ENCODE data around the gene ARPP19. TPM values are rescaled to one million over a fixed set of nuclear protein-coding genes. Genes with fewer than 3 reads are reported as not detected.

Gene ARPP19
- total RNA-seq, 1 experiment from 2014 or later: 163 TPM

- Histone ChIP-seq H3K27ac (ENCODE audit: low read depth, low read length) (no peak overlapping the region), H3K4me1 (ENCODE audit: control insufficient read depth in 1 of 2, insufficient read depth in 2 of 2, low read length in 2 of 2) (peaks cover 2 to 22% of the 10 kb centered on the region in 2 experiments; a peak in 3 of 4 replicates), H3K9ac (ENCODE audit: low read length) (no peak overlapping the region), H3K79me2 (ENCODE audit: insufficient read depth, low read length) (no peaks in the 10 kb centered on the region), H3K27me3 (ENCODE audit: insufficient read depth, low read length) (no peaks in the 10 kb centered on the region), H3K36me3 (ENCODE audit: control insufficient read depth in 1 of 2, insufficient read depth in 2 of 2, low read length in 2 of 2) (no peaks in the 10 kb centered on the region), H3K9me3 (ENCODE audit: control insufficient read depth in 1 of 2, insufficient read depth in 1 of 2, low read depth in 1 of 2, low read length in 2 of 2) (no peaks in the 10 kb centered on the region), H3K4me3 (replicated peaks in 1 of 2; ENCODE audit: low read depth in 1 of 2, low read length in 2 of 2) (no peak overlapping the region), H3K9me2 (ENCODE audit: insufficient read depth) (no peaks in the 10 kb centered on the region), H4K20me1 (ENCODE audit: insufficient read depth) (no peaks in the 10 kb centered on the region), H2AFZ (ENCODE audit: low read depth, low read length, poor library complexity, severe bottlenecking) (no peak overlapping the region), H3K4me2 (ENCODE audit: low read length) (no peak overlapping the region)
- ChIA-PET CTCF (no interaction called here), POLR2A (no interaction called here), RAD21 (ENCODE audit: low non-redundant PET in 1 of 2, low total read pairs in 2 of 2, uncharacterized antibody in 2 of 2, unreplicated experiment in 2 of 2) (no interaction called here)
- BruUV-seq (replicated peaks): no TSS peak
- TF ChIP-seq POLR2AphosphoS5 (IDR thresholded peaks at IDR 0.05; ENCODE audit: low read depth, low read length): no peak
- no peak for TF ChIP-seq EGR1 (IDR thresholded peaks at IDR 0.05; ENCODE audit: low read depth)
- no peak for TF ChIP-seq CBX3 (IDR thresholded peaks at IDR 0.05; ENCODE audit: low read depth)
- TF ChIP-seq ZBTB33 (IDR thresholded peaks at IDR 0.05; ENCODE audit: extremely low read depth, insufficient replicate concordance, low read length): no peak
- no peak for TF ChIP-seq TCF7L2 (IDR thresholded peaks at IDR 0.05; ENCODE audit: borderline replicate concordance, extremely low read depth, insufficient read depth, insufficient read length)
- DNase-seq (ENCODE audit: low read depth, low spot score): no peak
- intact Hi-C loops (cut with micrococcal nuclease): no loop called here
- no peak for ATAC-seq
These were observed 69.3 kb downstream of the ARPP19 start for GRCh38 chr15:52499506-52499905.

GRCh38 chr15:52498706-52499105 lies 70.1 kb downstream of the ARPP19 start:
- no peak for DNase-seq (ENCODE audit: low read depth, low spot score)
- Histone ChIP-seq H3K9me2 (ENCODE audit: insufficient read depth) (no peaks in the 10 kb centered on the region), H2AFZ (ENCODE audit: low read depth, low read length, poor library complexity, severe bottlenecking) (no peak overlapping the region), H4K20me1 (ENCODE audit: insufficient read depth) (no peaks in the 10 kb centered on the region), H3K9ac (ENCODE audit: low read length) (no peak overlapping the region), H3K4me3 (replicated peaks in 1 of 2; ENCODE audit: low read depth in 1 of 2, low read length in 2 of 2) (no peak overlapping the region), H3K79me2 (ENCODE audit: insufficient read depth, low read length) (no peaks in the 10 kb centered on the region), H3K9me3 (ENCODE audit: control insufficient read depth in 1 of 2, insufficient read depth in 1 of 2, low read depth in 1 of 2, low read length in 2 of 2) (no peaks in the 10 kb centered on the region), H3K4me1 (ENCODE audit: control insufficient read depth in 1 of 2, insufficient read depth in 2 of 2, low read length in 2 of 2) (peaks cover 0 to 23% of the 10 kb centered on the region in 2 experiments; a peak in 3 of 4 replicates), H3K27ac (ENCODE audit: low read depth, low read length) (no peak overlapping the region), H3K36me3 (ENCODE audit: control insufficient read depth in 1 of 2, insufficient read depth in 2 of 2, low read length in 2 of 2) (no peaks in the 10 kb centered on the region), H3K4me2 (ENCODE audit: low read length) (no peak overlapping the region), H3K27me3 (ENCODE audit: insufficient read depth, low read length) (no peaks in the 10 kb centered on the region)
- ChIA-PET RAD21 (ENCODE audit: low non-redundant PET in 1 of 2, low total read pairs in 2 of 2, uncharacterized antibody in 2 of 2, unreplicated experiment in 2 of 2) (no interaction called here), CTCF (no interaction called here), POLR2A (no interaction called here)
- no TSS peak for BruUV-seq (replicated peaks)
- TF ChIP-seq, protein P1, sequence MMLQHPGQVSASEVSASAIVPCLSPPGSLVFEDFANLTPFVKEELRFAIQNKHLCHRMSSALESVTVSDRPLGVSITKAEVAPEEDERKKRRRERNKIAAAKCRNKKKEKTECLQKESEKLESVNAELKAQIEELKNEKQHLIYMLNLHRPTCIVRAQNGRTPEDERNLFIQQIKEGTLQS (IDR thresholded peaks at IDR 0.05): no peak
- no peak for TF ChIP-seq SIN3A (IDR thresholded peaks at IDR 0.05; ENCODE audit: low read depth)
- no peak for TF ChIP-seq ZNF274 (IDR thresholded peaks at IDR 0.05; ENCODE audit: low read depth, low read length)
- intact Hi-C loops (cut with micrococcal nuclease): no loop called here
- ATAC-seq: no peak

Other genes with a start within 250 kb of the ARPP19 start
- 17.6 TPM for gene MYO5A, start 40.1 kb downstream of the ARPP19 start, total RNA-seq (2021; ENCODE audit: unreplicated experiment)
- gene ATOSA, start 110.4 kb upstream of the ARPP19 start, total RNA-seq (2021; ENCODE audit: unreplicated experiment): 4.7 TPM
- 1.3 TPM for gene ONECUT1, start 221.3 kb upstream of the ARPP19 start, total RNA-seq (2021; ENCODE audit: unreplicated experiment)

Measured in HCT116 (cell line).